ENCODE data around the gene COG1. TPM values are rescaled to one million over a fixed set of nuclear protein-coding genes. Genes with fewer than 3 reads are reported as not detected.

COG1 gene
- total and polyA plus RNA-seq, 9 of the 15 experiments (the other 6 are each of a cell fraction or from before 2014, with no cell fraction given), result 9.5 to 26.8 (median 12.9) TPM

DNA sequence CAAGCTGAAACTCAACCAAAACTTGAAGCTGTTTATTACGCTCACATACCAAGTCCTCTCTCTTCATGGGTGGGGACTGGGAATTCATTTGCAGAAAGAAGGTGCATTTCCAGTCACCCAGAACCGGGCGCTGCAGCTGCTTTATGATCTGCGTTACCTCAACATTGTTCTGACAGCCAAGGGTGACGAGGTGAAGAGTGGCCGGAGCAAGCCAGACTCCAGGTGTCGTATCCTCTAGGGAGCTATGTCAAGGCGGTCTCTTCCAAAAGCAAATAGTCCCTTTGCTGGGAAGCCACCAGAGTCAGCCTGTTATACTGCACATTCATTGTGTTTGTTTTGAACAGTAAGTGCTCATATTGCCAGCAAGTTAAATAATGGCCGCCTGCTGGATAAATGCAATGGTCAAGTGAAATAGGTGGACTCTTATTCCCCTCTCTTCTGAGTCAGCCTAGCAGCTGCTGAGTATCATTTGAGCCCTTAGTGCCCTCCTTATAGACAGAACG is 12.7 kb downstream of the COG1 start:
- TF ChIP-seq, protein P1, sequence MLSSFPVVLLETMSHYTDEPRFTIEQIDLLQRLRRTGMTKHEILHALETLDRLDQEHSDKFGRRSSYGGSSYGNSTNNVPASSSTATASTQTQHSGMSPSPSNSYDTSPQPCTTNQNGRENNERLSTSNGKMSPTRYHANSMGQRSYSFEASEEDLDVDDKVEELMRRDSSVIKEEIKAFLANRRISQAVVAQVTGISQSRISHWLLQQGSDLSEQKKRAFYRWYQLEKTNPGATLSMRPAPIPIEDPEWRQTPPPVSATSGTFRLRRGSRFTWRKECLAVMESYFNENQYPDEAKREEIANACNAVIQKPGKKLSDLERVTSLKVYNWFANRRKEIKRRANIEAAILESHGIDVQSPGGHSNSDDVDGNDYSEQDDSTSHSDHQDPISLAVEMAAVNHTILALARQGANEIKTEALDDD (IDR thresholded peaks at IDR 0.05), result no peak
- TF ChIP-seq ZNF184 (CRISPR knock-in tag; IDR thresholded peaks at IDR 0.05) (no peak), COPS2 (conservative IDR thresholded peaks at IDR 0.05) (no peak), TRIM28 (IDR thresholded peaks at IDR 0.05) (no peak), PURB (CRISPR knock-in tag; IDR thresholded peaks at IDR 0.05; ENCODE audit: low read depth) (no peak), JUND (IDR thresholded peaks at IDR 0.05; ENCODE audit: borderline replicate concordance, low read depth, low read length) (no peak), JUND (tag; IDR thresholded peaks at IDR 0.05; ENCODE audit: borderline replicate concordance, low read depth, low read length) (no peak), ZNF175 (CRISPR knock-in tag; IDR thresholded peaks at IDR 0.05; ENCODE audit: low read depth) (no peak), ZC3H11A (IDR thresholded peaks at IDR 0.05; ENCODE audit: low read depth, low read length) (no peak)
- peaks cover 4% of the 10 kb centered on the region for H3K9me1 ChIP-seq (ENCODE audit: control insufficient read depth, insufficient read depth, low read length)
- ChIA-PET POLR2A (no interaction called here), CTCF (ENCODE audit: low intra/inter-chr PET ratio) (no interaction called here)
- no peak overlapping the region for H3K4me3 ChIP-seq
- in situ Hi-C loops (cut with MboI), result no loop called here
- no peak for ATAC-seq
- peaks cover 17% of the 10 kb centered on the region for H4K20me1 ChIP-seq (replicated peaks; ENCODE audit: control insufficient read depth, insufficient read depth, low read length)
- BruUV-seq (replicated peaks), result no TSS peak
- no peak overlapping the region for H3K4me2 ChIP-seq (ENCODE audit: insufficient read depth, low read length)
- no peaks in the 10 kb centered on the region for H3K27me3 ChIP-seq (ENCODE audit: control insufficient read depth in 2 of 2, insufficient read depth in 2 of 2, low read length in 2 of 2)
- H3K79me2 ChIP-seq (ENCODE audit: control insufficient read depth, insufficient read depth, low read length), result peaks cover 6% of the 10 kb centered on the region; the same call in 2 of the 3 replicates
- FAIRE-seq, result no peak
- intact Hi-C loops (cut with micrococcal nuclease), result no loop called here
- DNase-seq (ENCODE audit: extremely low read depth in 1 of 4, low spot score in 3 of 4), result no peak
- no peak overlapping the region for H3K27ac ChIP-seq (ENCODE audit: extremely low read depth, low read depth, low read length)
- H2AFZ ChIP-seq (ENCODE audit: low read depth, low read length), result no peak overlapping the region
- H3K9ac ChIP-seq (ENCODE audit: insufficient read depth in 1 of 2, low read depth in 2 of 2, low read length in 2 of 2), result no peak overlapping the region
- peaks cover 94% of the 10 kb centered on the region for H3K36me3 ChIP-seq (ENCODE audit: control insufficient read depth, insufficient read depth, low read length)
- H3K9me3 ChIP-seq (replicated peaks; ENCODE audit: control insufficient read depth, insufficient read depth, low read depth, low read length), result no peaks in the 10 kb centered on the region; the same call in 1 of the 2 replicates
- peaks cover 7 to 16% of the 10 kb centered on the region in 2 experiments; a peak in 4 of 5 replicates for H3K4me1 ChIP-seq (replicated peaks in 1 of 2; ENCODE audit: control insufficient read depth in 2 of 2, insufficient read depth in 2 of 2, low read length in 2 of 2)
- 85% methylated on average over 9 of the region's 10 CpGs for WGBS (ENCODE audit: insufficient coverage, low coverage, missing lambda C conversion rate)

Measured in K562 (cell line).